ENCODE data around the gene FZD4.
A peak's percentile ranks its signal among the peaks of the same experiment; 100 is the strongest.
"Not testable (repeated sequence)": the region's sequence is repeated elsewhere in the genome, so short reads cannot be mapped to it uniquely, and the experiment has no call there.

The FZD4 gene

DNA sequence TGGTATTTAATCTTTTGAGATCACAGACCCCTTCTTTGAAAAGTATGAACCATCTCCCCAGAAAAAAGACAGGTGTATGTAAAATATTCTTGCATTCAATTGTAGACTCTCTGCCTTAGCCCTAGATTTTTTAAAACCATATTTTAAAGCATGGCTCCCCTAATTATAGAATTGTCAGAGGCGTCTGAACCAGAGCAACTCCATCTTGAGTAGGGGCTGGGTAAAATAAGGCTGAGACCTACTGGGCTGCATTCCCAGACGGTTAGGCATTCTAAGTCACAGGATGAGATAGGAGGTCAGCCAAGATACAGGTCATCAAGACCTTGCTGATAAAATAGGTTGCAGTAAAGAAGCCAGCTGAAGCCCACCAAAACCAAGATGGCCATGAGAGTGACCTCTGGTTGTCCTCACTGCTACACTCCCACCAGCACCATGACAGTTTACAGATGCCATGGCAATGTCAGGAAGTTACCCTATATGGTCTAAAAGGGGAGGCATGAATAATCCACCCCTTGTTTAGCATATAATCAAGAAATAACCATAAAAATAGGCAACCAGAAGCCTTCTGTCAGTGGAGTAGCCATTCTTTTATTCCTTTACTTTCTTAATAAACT is 17.9 kb downstream of the FZD4 start:
- not testable (repeated sequence) for DNase-seq (ENCODE audit: low spot score)

GRCh38 chr11:86934926-86935579 is 20.1 kb downstream of the FZD4 start:
- DNase-seq (ENCODE audit: low spot score): no peak

DNA sequence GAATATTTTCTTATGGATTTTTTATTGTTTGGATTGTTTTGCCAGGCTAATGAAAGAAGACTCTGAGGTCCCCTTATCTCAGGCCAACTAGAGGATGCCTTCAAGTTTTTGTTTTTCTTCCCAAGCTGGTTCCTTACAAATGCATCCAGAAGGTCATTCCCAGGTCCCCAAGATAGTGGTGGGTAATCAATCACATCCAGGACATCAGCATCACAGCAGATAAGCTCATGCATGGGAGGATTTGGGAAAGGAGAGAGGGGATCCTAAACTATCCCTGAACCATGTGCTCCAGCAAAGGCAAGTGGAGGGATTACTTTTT is 20.7 kb downstream of the FZD4 start:
- DNase-seq (ENCODE audit: low spot score): no peak

DNA sequence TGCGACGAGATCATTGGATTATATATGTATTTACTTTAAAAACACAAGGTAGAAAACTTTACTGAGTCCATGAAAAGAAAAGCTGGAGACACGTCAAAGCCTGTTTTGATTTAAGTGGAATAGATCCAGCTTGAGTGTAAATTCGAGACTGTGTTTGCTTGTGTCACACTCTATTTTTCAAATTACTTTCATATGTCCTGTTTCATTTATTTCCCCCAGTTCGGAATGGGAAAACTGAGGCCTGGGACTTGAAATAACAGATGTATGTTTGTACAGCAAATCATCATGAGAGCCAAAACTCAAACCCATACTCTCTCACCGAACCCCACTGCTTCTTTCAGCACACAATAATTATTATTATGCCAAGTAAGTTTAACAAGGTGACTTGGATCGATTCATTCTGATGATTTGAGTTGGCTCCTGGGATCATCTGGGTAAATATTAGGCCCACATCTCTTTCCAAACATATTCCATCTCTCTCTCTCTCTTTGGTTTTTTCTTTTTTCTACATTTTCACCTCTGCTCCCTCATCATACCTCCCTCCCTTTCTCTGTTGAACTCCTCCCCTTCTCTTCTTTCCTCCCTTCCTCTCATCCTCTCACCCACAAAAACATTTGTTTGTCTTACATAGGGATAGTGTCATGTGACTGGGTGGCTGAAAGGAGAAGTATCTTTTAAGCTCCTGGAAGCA is 21.2 kb downstream of the FZD4 start:
- DNase-seq (ENCODE audit: low spot score): no peak

DNA sequence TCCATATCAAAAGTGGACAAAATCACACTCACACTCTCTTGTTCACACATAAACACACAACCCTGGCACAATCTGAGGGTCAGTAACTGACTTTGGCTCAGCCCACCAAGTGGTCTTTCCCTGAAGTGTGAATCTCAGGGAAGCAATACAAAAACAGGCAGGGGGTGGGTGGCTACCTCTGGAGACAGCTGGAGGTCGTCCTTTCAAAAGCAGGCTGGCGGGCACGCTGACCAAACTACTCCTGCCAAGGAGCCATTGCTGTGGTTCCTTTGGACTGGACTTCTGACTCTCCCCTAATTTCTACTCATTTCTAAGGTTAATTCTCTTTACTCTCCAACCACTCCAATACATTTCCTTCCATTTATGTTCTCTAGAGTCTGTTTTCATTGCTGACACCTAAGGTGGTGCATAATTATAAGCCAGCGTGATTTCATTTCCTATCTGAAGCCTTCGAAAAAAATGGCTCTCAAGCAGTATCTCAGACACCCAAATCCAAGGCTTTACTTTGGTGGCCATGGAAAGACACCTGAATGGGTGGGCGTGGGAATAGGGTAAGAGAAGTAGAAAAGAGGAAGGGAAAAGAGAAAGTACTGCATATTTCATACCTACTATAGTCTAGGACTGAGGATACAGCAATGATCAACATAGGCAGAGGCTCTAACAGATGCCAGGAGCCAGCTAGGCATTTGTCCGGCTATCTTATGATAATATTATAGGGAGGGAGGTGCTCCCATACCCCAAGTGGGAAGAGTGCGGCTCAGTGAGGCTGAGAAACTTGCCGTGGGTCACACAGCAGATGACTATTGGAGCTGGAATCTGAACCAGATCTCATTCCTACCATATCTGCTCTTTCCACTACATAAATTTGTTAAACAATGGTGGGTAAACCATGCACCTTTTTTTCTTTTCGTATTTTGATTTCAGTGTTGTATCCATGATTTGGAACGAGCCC is 22.0 kb downstream of the FZD4 start:
- no peak for DNase-seq (ENCODE audit: low spot score)

GRCh38 chr11:86932259-86932585 is 23.0 kb downstream of the FZD4 start:
- no peak for DNase-seq (ENCODE audit: low spot score)

DNA sequence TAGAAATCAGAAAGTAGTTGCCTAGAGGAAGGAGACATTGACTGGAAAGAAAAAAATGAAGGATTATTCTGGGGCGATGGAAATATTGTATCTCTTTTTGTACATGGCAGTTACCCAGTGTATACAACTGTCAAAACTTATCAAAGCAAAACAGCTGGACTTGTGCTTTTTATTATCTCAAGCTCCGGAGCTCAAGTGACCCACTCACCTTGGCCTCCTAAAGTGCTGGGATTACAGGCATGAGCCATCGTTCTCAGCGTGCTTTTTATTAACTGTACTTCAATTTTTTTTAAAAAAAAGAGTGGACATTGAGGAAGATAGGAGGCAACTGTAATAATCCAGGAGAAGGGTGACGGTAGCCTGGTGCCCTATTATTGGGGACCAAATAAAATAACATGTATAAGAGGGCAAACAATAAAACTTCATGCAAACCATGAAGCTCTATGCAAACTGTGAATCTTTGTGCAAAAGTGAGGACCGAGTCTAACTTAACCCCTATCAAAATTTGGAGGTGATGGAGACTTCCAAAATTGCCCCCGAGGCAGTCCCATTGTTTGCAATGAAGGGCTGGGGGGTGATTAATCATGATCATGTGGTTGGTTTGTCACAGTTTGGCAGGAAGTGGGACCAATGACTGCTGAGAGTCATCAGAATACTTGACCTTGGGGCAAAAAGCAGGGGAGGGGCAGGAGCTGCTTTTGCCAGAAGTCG is 23.5 kb downstream of the FZD4 start:
- no peak for DNase-seq (ENCODE audit: low spot score)

GRCh38 chr11:86930957-86931547 is 24.1 kb downstream of the FZD4 start:
- no peak for DNase-seq (ENCODE audit: low spot score)

- no peak for DNase-seq (ENCODE audit: low spot score)
Observed at GRCh38 chr11:86926975-86927374, 28.2 kb downstream of the FZD4 start.

- peak; percentile 18 for DNase-seq (ENCODE audit: low spot score)
Observed at GRCh38 chr11:86923999-86924766, 31.0 kb downstream of the FZD4 start.

DNA sequence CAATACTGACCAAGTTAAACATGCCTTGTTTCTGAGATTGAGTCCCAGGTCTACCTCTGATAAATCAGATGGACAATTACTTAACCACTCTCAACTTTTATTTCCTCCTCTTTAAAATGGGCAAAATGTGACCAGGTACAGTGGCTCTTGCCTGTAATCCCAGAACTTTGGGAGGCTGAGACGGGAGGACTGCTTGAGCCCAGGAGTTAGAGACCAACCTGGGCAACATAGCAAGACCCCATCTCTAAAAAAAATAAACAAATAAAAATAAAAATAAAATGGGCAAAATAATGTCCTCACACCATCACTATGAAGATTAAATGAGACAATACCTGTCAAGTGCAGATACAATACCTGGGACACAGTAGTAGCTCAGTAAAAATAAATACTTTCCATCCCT is 33.0 kb downstream of the FZD4 start:
- no peak for DNase-seq (ENCODE audit: low spot score)

GRCh38 chr11:86919557-86920210 is 35.5 kb downstream of the FZD4 start:
- peak; percentile 16 for DNase-seq (ENCODE audit: low spot score)

DNA sequence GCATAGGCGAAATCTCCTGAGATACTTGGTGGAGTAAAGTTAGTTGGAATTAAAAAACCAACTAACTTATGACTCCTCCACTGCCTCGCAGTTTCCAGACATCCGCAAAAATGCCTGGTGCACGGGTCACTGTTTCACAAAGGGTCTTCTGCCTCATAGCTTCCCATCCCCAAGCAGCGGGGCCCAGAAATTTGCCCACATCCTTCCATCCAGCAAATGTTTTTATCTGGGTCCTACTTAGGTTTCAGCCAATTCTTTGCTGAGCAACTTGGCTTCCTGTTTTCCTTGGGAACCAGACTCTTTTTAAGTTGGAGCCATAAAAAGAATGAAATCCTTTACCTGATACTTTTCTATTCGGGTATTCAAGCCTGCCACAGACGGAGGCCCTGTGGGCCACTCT is 36.2 kb downstream of the FZD4 start:
- no peak for DNase-seq (ENCODE audit: low spot score)

DNA sequence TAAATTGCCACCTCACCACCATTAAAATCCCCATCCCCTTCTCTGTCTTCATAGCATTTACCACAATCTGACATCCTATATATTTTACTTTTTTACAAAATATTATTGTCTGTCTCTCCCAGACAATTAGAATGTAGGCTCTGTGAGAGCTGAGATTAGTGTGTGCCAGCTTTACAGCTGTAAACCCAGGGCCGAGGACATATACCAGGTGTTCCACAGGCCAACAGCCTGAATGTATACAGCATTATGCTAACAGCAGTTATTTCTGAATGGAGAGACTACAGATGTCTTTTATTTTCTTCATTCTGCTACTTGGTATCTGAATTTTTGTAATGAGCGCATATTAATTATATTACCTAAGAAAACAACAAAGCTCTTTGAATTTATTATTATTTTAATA is 36.7 kb downstream of the FZD4 start:
- no peak for DNase-seq (ENCODE audit: low spot score)

- no peak for DNase-seq (ENCODE audit: low spot score)
Observed at GRCh38 chr11:86917589-86917988, 37.6 kb downstream of the FZD4 start.

DNA sequence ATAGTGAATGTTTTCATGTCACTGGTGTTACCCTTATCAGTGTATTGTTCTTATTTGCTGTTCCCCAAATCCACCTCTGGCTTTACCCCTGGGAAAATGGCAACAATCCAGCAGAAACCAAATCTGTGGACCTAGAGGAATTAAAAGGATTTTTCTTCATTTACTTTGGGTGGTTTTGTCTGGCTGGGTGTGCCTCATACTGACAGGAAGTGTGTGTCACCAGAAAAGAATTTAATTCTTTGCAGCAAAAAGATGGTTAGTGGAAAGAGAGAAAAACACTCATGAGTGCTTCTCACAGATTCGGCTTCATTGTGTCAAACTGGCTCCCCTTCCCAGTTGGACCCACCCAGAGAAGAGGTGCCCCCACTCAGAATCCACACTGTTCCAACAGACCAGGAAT is 38.9 kb downstream of the FZD4 start:
- DNase-seq (ENCODE audit: low spot score): no peak

GRCh38 chr11:86915850-86916249 is 39.3 kb downstream of the FZD4 start:
- DNase-seq (ENCODE audit: low spot score): not testable (repeated sequence)

DNA sequence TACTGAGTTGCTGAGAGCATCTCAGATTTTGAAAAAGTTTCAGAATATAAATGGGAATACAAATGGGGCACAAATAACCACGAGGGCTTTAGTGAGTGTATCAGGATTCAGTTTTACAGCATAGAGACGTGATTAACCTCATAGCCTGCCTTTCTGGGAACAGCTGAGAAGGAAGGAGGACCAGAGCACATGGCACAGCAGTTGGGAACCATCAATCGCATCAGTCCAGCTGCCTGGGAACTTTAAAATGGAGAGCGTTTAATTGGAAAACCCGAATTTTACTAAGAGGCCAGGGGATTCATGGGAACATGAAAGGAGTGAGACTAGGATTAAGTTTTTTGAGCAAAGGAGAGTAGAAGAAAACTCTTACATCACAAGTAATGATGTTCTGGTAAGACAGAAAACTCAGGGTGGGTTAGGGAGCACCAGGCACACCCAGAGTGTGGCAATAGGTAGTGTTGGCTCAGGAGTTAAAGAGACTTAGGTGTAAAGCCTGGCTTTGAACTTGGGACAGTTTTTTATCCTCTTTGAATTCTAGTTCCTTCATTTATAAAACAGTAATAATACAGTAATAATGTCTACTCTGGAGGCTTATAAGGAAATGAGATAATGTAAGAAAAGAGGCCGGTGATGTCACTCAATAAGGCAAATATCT is 40.2 kb downstream of the FZD4 start:
- no peak for DNase-seq (ENCODE audit: low spot score)

DNA sequence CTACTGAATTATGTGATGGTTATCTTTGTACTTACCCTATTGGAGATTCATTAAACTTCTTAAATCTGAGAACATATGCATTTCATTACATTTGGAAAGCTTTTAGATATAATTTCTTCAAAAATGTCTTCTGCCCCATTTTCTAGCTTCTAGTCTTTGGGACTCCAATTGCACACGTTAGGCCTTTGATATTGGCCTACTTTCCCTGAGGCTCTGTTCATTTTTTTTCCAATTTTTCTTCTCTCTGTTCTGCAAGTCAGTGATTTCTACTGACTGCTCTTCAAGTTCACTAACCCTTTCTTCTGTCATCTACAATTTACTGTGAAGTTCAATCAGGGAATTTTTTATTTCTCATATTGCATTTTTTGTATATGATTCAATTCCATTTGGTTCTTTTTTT is 43.0 kb downstream of the FZD4 start:
- DNase-seq (ENCODE audit: low spot score): no peak

- no peak for DNase-seq (ENCODE audit: low spot score)
Observed at GRCh38 chr11:86910592-86910991, 44.6 kb downstream of the FZD4 start.

All from HuH-7.5 (cell line).